Globus pallidus (tissue), 1 donor: ENCODE measurements around the gene GNA15.
"Not testable (repeated sequence)": the region's sequence is repeated elsewhere in the genome, so short reads cannot be mapped to it uniquely, and the experiment has no call there.

Source experiments
- DNase-seq: peaks from one replicate; pipeline ENCODE4 v3.0.0-alpha.2; 2015; ENCODE audit warnings: low spot score

GNA15 gene

GRCh38 chr19:3149526-3150505 is 14.0 kb downstream of the GNA15 start:
- no peak for DNase-seq

GRCh38 chr19:3150739-3151329 is 15.0 kb downstream of the GNA15 start:
- no peak for DNase-seq

DNA sequence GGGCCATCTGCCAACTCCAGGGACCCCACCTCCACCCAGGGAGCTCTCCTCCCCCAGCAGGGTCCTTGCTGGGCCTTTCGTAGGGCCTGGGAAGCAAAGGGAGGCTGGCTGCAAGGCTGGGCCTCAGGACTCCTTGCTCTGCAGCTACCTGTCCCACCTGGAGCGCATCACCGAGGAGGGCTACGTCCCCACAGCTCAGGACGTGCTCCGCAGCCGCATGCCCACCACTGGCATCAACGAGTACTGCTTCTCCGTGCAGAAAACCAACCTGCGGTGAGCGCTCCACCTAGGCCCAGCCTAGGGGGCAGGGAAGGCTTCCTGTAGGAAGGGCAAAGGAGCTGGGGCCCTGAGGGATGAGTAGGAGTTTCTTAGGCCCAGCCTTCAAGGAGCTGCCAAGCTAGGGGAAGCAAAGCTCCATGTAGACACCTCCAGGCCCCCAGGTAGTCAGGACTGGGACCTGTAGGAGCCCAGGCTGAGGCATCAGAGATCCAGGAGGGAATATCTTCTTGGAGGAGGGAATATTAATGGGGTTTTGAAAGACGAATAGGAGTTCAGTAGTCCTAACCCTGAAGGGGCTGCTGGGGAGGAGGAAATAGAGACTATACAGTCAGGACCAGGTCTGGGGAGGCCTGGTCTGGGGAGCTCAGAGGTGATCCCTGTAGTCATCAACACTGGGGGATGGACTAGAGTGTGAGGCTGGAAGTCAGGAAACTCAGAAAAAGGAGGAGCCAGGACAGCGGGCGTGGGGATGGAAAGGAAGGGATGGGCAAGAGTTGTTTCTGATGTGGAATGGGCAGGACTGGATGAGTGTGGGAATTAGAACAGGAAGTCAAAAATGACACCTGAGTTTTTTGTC is 16.0 kb downstream of the GNA15 start:
- DNase-seq, result no peak

DNA sequence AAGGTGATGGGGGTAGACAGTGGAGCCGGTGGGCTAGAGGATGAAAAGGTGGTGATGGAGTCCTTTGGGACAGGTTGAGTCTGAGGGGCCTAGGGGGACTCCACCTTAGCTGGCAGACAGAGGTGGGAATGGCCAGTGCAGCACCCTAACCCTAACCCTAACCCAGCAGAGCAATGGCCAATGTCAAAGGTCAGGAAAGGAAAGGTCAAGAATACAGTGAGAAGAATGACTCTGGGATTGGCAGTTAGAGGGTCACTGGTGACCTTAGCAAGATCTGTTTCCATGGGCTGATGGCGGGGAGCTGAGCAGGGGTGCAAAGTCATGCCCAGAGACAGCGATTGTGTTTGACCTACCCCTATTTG is 16.6 kb downstream of the GNA15 start:
- no peak for DNase-seq

GRCh38 chr19:3153286-3154230 is 17.7 kb downstream of the GNA15 start:
- no peak for DNase-seq

GRCh38 chr19:3154447-3154846 is 18.6 kb downstream of the GNA15 start:
- DNase-seq, result not testable (repeated sequence)

DNA sequence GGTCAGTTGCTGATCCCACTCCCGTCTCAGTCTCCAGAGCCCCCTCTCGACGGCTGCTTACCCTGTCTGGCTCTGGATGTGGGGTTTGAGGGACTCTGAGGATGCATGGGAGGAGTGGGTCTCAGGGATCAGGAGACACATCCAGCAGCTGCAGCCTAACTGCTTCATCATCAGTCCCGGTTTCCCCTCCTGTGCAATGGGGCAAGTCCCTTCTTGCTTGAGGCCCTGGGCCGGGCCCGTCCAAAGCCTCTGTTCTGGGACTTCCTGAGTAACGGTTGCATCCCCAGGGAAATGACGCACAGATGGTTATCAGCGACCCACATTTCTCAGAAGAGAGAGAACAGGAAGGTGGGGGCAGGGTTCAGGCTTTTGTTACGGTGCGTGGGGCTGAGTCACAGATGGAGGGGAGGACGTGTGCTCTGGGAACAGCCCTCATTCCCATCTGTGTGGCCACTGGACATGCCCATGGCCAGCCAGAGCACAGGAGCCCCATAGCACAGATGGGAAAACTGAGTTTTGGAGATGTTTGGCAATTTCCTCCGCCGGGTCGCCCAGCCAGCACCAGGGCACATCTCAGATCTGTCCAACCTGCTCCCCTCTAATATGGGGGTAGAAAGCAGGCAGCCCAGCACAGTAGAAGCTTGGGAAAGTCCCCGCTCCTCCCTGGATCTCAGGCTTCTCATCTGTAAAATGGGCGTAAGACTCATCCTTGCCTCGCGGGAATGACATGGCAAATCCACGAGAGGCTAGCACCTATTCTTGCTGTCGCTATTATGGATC is 19.3 kb downstream of the GNA15 start:
- no peak for DNase-seq

GRCh38 chr19:3157096-3157845 is 21.4 kb downstream of the GNA15 start:
- no peak for DNase-seq

GRCh38 chr19:3159565-3159964 is 23.7 kb downstream of the GNA15 start:
- DNase-seq, result no peak

- DNase-seq, result no peak
These were observed 24.4 kb downstream of the GNA15 start for GRCh38 chr19:3160219-3160618.

- DNase-seq, result no peak
These were observed 25.6 kb downstream of the GNA15 start for GRCh38 chr19:3161453-3161852.

DNA sequence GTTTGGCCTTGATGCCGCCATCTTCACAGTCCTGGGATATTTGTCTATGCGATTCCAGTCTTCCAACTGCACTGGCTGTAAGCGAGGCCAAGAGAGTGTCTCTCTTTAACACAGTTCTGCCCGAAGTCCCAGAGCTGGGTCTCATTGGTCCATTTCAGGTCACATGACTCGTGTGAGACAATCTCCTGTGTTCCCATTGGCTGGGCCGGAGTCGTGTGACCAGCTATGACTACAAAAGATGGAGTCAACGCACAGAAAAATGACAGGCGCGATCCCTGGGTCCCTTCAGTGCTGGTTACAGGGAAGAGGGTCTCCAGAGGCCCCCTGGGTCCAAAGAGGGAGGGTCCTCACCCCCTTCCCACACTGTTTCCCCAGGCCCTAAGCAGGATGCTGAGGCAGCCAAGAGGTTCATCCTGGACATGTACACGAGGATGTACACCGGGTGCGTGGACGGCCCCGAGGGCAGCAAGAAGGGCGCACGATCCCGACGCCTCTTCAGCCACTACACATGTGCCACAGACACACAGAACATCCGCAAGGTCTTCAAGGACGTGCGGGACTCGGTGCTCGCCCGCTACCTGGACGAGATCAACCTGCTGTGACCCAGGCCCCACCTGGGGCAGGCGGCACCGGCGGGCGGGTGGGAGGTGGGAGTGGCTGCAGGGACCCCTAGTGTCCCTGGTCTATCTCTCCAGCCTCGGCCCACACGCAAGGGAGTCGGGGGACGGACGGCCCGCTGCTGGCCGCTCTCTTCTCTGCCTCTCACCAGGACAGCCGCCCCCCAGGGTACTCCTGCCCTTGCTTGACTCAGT is 26.8 kb downstream of the GNA15 start:
- no peak for DNase-seq

DNA sequence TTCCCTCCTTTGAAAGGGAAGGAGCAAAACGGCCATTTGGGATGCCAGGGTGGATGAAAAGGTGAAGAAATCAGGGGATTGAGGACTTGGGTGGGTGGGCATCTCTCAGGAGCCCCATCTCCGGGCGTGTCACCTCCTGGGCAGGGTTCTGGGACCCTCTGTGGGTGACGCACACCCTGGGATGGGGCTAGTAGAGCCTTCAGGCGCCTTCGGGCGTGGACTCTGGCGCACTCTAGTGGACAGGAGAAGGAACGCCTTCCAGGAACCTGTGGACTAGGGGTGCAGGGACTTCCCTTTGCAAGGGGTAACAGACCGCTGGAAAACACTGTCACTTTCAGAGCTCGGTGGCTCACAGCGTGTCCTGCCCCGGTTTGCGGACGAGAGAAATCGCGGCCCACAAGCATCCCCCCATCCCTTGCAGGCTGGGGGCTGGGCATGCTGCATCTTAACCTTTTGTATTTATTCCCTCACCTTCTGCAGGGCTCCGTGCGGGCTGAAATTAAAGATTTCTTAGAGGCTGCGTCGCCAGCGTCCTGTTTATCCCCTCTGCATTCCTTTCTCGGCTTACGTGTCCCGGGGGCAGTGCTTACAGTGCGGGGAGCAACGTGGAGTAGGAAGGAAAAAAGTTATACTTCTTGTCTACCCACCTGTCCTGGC is 27.5 kb downstream of the GNA15 start:
- peak; percentile 30 for DNase-seq

- DNase-seq, result no peak
These were observed 28.1 kb downstream of the GNA15 start for GRCh38 chr19:3163943-3164342.

GRCh38 chr19:3167533-3168272 is 31.9 kb downstream of the GNA15 start:
- DNase-seq, result no peak

DNA sequence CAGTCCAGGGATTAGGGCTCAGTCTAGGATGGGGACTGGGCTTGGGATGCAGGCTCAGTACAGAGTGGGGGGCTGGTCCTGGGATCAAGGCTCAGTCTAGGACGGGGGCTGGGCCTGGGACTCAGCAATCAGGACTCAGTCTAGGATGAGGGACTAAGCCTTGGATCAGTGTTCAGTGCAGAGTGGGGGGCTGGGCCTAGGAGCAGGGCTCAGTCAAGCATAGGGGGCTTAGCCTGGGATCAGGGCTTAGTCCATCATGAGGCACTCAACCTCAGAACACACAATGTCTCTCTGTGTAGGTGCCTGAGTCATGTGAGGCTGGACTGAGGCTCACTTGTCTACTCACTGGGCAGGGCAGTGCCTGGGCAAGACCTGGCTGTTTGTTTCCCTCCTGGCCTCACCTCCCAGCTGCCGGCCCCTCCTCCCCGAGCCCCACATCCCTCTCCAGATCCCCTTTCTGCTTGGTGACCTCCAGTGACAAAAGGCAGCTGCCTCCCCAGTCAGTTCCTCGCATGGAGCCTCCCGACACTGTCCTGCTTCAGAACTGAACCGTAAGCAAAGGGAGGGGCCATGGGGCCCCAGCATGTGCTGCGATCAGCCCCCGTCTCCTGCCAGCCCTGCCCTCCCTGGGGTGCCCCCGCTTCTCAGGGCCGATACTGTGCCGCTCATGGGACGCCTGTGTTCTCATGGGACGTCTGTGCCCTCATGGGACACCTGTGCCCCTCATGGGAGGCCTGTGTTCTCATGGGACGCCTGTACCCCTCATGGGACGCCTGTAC is 36.2 kb downstream of the GNA15 start:
- DNase-seq, result no peak

DNA sequence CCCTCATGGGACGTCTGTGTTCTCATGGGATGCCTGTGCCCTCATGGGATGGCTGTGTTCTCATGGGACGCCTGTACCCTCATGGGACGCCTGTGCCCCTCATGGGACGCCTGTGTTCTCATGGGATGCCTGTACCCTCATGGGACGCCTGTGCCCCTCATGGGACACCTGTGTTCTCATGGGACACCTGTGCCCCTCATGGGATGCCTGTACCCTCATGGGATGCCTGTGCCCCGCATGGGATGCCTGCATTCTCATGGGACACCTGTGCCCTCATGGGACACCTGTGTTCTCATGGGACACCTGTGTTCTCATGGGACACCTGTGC is 36.8 kb downstream of the GNA15 start:
- not testable (repeated sequence) for DNase-seq
